ENCODE results near the gene STEAP1B.

GRCh38 chr7:22420008-22420407 is 80.0 kb downstream of the STEAP1B start:
- TF ChIP-seq, protein P1, sequence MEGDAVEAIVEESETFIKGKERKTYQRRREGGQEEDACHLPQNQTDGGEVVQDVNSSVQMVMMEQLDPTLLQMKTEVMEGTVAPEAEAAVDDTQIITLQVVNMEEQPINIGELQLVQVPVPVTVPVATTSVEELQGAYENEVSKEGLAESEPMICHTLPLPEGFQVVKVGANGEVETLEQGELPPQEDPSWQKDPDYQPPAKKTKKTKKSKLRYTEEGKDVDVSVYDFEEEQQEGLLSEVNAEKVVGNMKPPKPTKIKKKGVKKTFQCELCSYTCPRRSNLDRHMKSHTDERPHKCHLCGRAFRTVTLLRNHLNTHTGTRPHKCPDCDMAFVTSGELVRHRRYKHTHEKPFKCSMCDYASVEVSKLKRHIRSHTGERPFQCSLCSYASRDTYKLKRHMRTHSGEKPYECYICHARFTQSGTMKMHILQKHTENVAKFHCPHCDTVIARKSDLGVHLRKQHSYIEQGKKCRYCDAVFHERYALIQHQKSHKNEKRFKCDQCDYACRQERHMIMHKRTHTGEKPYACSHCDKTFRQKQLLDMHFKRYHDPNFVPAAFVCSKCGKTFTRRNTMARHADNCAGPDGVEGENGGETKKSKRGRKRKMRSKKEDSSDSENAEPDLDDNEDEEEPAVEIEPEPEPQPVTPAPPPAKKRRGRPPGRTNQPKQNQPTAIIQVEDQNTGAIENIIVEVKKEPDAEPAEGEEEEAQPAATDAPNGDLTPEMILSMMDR (IDR thresholded peaks at IDR 0.05; ENCODE audit: insufficient read depth, low read length, poor library complexity, severe bottlenecking): no peak
- TF ChIP-seq EZH2phosphoT487 (conservative IDR thresholded peaks at IDR 0.05; ENCODE audit: low read length): no peak

Data from SU-DHL-6 (cell line).